IPS-NIHi7 (cell line): ENCODE data around the gene TMEM132E.

Experiments used
- DNase-seq: peaks from one replicate; pipeline ENCODE4 v3.0.0; 2012; ENCODE audit warnings: mixed read lengths; ENCODE audit errors: extremely low spot score

The TMEM132E gene

DNA sequence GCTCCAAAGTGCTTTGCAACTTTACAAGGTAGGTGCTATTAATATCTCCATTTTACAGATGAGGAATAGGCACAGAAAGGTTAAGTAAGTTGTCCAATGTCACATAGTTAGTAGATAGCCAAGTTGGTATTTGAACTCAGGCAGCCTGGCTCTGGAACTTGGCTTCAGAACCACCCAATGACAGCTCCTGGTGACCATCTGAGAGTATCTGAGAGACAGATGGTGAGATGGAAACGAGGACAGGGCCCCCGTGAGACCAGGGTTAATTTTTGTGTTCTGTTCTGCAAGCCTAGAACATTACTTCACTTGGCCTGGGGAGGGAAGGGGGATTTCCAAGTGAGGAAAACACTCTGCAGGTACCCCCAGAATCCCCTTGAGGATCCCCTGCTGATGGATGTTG is 9.8 kb upstream of the TMEM132E start:
- no peak for DNase-seq

DNA sequence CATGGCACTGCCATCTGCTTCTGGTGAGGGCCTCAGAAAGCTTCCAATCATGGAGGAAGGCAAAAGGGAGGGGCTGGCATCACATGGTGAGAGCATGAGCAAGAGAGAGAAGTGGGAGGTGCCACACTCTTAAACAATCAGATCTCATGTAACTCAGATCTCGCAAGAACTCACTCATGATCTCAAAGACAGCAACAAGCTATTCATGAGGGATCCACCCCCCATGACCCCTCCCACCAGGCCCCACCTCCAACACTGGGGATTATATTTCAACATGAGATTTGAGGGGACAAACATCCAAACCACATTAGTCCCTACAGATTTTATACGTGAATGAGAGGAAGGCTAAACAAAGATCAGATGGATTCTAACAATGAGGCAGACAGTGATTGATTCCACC is 8.9 kb upstream of the TMEM132E start:
- no peak for DNase-seq

DNA sequence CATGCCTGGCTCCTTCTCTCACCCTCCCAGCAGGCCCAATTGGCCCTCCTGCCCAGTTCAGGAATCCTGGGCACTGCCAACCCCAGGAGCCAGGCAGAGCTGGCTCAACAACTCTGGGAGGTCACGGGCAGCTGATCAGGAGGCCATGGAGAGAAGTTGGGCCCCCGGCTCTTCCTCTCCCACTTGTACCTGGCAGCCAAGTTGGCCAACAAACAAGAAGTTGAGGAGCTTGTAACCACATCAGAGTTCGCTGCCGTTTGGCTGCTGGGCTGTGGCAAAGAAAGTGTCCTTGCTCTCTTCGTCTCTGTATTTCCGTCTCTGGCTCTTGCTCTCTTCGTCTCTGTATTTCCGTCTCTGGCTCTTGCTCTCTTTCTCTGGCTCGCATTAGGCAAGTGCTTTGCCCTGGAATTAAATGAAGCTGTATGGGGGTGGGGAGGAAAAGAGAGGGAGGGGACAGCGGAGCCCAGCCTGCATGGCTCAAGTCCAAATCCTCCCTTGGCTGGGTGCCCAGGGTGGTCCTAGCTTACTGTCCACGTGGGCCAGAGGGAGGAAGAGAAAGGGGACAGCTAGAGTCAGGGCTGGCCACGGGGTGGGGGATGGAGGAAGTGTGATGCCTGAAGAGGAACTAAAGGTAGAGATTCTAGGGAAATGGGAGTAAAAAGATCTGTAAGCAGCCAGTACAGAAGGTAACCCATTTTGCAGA is 7.8 kb upstream of the TMEM132E start:
- DNase-seq: no peak

DNA sequence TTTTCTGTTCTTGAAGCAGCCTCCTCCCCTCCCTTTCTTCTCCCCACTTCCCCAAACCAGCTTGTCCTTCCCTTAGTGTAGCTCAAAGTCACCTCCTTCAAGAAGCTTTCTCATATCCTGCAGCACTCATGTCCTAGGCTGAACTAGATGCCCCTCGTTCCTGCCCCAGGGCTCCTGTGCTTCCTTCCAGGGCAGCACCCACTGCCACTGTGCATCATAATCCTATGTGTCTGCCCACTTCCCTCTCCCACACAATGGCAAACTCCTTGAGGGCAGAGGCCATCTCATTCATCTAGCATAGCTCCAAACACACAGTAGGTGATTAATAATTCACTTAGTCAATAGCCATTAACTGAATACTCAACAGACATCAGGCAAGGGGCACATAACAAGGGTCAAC is 6.9 kb upstream of the TMEM132E start:
- no peak for DNase-seq

DNA sequence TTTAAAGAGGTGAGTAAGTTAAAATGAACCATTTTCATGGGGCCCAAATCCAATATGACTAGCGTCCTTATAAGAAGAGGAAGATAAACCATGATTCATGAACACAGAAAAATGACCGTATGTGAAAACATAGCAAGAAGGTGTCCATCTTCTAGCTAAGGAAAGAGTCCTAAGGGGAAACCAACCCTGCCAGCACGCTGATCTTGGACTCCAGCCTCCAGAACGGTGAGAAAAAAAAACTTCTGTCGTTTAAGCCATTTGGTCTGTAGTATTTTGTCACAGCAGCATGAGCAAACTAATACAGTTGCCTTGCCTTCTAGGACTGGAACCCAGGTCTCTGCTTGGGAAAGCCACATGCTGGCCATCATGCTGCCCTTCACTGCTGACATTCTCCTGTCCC is 4.2 kb upstream of the TMEM132E start:
- DNase-seq: no peak

DNA sequence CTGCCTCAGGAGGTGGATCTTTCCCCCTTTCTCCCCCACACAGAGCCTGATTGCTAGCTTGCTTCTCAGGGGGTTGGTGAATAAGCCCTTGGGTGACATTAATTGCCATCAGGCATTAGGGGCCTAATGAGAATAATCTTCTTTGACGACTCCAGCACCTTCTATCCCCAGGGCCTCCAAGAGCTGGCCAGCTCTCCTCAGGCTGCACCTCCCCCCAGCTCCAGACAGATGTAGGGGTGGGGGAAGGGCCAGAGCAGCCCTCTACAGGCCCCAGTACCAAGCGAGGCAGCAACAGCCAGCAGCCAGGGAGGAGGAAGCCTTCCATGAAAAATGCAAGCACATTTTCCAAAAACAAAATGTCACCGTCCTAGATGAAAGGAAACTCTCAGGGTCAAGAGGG is 1.4 kb upstream of the TMEM132E start:
- peak; percentile 65 for DNase-seq

DNA sequence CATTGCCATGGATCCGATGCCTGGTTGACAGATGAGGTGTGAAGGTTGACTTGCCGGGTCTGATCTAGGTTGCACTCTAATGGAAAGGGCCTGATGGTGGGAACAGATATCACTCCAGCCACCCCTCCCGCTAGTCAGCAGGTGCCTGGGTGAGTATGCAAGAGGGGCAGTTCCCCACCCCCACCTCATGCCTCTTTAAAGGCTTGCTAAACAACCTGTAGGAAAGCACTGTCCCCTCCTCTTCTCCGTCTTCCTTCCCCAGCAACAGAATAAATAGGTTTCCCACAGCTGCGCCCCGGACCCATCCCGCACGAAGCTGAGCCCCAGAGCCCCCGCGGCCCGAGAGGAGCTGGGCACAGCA is 746 bp upstream of the TMEM132E start:
- peak; percentile 42 for DNase-seq

DNA sequence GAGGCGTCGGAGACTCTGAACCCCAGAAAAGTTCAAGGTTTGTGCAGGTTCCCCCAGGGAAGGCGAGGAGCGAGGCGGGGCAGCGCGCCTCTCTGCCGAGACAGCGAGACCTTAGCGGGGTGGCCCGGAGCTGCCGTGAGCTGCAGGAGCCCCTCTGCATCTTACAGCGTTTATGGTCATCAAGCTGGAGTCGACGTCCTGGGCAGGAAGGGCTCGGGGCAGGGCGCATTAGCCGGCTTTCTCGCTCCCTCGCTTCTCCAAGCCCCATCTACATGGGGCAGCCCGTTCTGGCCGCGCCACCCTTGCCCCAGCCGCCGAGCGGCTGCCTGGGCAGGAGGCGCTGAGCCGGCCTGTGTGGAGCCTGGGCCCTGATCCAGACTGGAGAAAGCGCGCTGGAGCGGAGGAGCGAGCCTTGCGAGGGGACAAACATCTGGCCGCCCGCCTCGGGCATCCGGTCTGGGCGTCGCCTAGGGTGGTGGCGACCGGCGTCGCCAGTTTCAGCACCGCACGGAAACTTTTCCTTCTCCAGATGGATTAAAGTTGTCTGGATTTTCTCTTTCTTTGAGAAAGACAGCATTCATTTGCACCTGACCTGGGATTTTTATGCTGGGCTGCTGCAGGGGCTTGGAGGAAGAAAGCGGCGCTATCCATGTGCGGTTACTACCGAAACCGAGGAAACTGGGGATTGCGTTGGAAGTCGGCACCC is 750 bp downstream of the TMEM132E start:
- peak; percentile 59 for DNase-seq

DNA sequence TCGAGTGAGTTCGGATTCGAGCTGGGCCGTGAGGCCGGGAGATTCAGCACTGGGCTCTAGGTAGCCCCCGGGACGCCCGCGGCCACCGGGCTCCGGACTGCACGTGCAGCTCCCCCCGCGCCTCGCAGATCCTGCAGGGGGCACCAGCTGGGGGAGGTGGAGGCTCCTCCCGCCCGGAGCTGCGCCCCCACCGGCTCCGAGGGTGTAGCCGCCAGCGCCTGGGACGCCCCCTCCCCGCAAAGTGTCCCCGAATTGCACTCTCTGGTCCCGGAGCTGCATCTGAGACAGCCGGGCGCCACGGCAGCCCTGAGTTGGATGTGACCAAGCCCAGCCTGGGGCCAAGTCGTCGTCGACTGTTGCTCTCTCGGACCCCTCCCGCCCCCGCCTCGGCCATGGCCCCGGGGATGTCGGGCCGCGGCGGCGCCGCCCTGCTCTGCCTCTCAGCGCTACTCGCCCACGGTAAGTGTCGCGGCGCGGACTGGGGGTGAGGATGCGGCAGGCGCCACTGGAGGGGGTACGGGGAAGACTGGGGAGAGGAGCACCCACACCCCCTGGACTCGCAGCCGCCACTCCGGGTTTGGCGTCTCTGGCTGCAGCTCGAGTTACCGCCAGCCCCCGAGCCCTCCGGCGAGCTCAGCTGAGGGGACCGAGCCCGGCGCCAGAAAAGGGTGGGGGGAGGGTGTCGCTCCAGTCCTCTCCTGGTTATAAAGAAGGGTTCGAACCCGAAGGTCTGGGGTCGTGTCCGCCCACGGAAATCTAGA is 1.5 kb downstream of the TMEM132E start:
- peak; percentile 46 for DNase-seq

DNA sequence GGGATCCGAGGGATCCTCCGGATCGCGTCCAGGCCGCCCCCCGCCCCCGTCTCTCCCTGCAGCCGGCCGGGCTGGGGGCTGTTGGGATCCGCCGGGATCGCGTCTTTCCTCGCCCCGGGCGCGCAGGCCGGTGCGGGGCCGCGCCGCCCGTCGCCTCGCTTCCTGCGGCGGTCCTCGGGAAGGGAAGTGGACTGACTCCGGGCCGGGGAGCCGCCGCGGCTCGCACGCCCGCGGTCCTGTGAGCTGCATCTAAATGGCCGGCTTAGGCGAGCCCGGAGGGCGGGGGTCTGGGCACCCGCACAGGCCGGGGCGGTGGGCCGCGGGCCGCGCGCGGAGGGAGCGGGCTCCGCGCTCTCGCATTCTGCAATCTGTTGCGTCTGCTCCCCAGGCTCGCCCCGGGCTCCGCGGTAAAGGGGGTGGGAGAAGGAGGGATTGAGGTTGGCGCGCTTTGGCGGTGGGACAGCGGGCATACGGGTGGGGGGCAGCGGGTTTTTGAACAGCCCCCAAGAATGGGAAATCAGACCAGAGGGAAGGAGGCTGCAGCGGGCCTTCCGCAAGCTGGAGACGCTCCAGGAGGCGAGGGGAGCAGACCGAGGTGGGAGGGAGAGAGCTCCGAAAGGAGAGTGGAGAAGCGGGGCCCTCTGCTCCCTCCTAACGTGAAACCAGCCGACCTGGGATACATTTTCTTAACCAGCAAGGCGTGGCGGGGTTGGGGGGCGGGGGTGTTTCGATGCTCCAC is 2.2 kb downstream of the TMEM132E start:
- no peak for DNase-seq

DNA sequence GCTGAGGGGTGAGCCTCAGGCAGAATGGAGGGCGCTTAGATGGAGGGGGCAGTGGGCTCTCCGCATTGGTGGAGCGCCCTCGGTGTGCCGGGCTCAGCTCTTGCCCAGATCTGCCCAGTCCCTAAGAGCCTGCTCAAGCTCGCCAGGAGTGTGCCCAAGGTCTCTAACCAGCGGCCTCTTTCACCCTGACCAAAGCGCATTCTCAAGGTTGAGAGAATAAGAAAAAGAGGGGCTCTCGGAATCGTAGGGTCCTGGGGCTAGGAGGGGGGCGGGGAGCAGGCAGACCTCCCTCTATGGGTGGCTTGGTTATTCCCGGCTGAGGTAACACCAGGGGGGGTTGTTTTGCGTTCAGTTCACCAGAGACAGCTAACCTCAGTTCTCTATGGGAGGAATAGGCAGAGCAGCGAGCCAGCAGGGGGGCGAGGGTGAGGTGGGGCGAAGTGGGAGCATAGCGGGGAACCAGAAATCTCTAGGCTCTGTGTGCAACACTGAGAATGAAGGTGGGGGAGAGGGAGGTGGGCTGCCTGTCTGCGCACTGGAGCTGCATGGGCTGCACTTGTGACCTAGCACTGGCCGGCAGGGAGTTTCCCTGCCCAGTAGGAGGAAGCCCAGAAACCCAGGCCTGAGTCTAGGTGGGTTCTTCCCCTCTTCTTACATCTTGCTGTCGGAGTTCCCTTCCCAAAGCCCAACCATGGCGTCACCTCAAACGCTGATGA is 3.0 kb downstream of the TMEM132E start:
- DNase-seq: no peak

DNA sequence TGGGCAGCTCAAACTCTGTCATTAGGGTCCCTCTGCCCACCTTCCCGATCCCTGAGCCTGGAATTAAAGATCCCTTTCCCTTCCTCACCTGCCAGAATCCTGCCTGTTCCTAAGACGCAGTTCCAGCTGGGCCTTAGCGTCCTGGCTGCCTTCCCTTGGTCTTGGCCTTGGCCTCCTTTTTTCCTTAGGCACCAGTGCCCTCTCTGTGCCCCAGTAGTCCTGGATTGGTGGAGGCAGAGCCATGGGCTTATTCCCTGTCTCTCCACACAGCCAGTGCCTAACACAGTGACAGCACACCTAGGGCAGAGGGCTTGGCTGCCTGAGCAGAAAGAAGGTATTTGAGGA is 3.5 kb downstream of the TMEM132E start:
- DNase-seq: no peak

DNA sequence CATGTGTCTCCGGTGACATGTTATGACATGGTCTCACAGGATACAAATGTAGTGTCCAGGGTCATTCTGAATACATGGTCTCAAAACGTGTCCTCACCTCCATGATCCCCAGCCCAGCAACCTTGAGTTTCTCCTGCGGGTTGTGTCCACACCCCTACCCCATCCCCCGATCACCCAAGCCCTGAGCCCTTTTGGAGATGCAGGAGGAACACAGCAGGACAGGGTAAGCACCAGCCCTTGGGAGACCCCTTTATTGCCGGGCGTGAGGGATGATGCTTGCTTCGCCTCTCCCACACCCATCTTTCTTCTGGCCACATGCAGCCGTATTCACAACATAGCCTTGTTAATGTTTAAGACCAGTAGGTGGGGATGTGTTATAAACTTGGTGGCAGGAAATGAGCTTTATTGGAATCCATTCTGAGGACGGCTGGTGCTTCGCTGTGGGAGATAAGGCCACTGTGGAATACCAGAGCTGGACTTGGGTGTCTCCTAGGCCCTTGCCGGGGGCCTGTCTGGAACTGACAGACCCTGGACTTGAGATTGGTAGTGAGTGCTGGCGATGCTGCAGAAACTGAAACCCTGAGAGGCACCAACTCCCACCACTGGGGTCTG is 5.5 kb downstream of the TMEM132E start:
- DNase-seq: peak; percentile 46

DNA sequence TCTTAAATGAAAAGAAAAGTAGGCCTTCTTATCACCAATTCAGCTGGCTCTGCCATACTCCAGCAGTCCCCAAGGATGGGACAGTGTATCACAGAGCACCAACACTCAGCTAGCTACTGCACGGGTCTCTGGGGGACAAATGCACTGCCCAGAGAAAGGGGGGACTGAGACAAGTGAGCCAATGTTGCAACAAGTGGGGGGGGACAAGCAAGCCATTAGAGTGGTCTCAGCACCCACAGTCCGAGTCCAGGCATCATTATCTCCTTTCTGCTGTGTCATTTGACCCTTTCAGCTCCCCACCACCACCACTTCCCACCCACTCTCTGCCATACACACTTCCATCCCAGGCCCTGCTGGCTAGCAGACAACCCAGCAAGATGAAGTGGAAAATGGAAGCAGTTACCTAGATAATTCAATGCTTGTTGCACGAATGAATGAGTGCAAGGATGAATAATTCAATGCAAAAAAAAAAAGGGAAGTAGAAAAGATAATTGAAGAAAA is 7.0 kb downstream of the TMEM132E start:
- DNase-seq: no peak

DNA sequence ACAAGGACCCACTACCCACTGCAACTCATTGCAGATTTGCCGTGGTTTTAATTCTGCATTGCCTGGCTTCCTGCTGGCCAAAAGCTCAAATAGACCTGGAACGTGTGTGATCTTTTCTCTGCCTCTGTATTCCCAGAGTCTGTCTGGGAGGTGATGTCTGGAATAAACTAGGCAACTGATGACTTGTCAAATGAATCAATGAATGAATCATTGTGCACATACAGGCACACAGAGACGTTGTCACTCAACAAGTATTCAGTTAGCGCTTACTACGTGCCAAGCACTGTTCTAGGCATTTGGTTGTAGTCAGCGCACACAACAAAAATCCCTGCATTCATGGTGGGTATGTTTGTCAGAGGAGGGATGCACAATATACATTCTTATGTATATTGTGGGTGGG is 8.9 kb downstream of the TMEM132E start:
- no peak for DNase-seq

DNA sequence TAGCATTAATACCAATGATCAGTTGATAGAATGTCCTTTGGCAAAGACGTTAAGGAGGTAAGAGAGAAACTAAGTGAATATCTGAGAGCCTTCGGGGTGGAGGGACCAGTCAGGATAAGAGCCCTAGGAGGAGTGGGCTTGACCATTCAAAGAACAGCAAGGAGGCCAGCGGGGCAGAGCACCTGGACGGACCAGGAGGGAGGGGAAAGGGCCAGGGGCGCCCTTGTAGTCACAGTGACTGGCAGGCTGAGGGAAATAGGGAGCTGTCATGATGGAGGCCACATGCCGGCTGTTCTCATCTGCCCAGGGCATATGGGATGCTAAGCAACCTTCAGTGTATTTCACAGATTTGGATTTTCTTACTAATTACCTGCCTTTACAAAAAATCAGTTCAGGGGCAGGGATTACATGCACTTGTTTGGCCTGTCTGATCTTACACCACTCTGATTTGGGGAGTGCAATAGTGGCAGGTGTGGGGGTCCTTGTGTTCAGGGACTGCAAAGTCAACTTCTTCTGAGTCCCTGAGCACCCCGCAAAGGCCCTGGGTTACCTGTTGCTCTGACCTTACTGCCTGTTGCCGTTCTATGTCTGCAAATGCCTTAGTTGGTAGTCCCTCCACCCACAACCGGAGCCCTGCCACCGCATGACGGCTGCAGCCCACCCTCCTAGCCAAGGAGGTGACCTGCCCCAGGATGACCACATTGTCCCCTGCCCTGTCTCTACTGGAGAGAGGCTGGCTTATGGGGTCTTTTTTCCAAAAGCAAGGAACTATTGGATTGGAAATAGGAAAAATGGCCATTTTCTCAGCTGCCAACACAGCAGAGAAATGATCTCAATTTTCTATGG is 10.0 kb downstream of the TMEM132E start:
- no peak for DNase-seq

DNA sequence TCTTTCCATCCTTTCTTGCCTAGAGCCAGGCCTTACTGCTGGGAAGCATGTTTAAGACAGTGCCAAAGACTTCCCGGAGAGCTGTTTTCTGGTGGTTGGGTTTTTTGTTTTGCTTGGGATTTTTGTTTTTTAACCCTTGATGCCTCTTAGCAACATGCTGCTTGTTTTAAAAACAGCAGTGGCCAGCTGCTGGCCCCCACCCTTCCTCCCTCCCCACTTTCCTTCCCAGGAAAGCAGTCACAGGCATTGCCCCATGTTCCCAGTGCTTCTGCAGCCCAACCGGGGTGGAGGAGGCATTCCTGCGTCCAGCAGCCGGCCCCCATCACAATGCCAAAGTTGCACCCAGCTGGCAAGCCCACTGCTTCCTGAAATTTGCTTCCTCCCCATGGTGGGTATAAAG is 12.6 kb downstream of the TMEM132E start:
- no peak for DNase-seq

DNA sequence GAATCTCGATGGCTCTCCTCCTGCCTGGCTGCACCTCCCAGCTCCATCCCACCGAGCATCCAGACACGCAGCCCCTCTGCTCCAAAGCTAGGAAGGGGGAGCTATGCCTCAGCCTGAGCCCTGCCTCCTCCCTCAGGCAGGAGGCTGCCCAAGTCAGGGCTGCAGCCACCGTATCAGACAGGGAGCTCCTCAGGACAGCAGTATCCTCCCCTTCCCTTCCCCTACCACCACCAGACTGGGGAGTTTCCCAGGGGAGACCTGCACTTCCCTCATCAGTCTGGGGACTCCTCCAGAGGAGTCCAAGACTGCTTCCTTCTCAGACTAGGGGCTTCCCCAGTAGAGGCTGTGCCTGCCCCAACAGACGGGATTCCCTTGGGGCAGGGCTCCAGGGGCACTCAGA is 17.5 kb downstream of the TMEM132E start:
- no peak for DNase-seq

DNA sequence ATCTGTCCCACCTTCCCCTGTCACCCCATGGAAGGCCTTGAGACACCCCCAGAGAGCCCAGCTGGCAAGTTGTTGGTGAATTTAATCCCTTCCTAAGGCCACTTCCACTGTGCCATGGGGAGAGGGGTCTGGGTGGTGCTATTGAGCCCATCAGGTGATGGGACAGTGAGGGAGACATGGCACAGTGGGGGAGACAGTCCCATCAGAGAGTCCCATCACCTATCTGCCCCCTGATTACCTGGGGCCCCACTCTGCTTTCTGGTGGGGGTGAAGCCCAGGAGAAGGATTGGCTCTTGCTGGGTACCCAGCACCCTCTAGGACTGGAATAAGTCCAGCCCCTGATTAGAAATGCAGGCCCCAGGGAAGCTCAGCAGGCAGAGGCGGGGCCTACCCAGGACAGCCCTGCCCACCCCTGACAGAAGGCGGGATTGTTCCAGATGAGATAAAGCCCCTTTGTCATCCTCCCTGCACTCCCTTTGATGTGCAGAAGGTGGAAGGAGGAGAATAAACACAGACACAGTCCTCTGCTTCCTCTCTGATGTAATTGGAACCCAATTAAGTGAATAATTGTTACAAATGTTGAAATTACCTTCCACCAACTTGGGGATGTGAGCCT is 18.9 kb downstream of the TMEM132E start:
- DNase-seq: peak; percentile 76

DNA sequence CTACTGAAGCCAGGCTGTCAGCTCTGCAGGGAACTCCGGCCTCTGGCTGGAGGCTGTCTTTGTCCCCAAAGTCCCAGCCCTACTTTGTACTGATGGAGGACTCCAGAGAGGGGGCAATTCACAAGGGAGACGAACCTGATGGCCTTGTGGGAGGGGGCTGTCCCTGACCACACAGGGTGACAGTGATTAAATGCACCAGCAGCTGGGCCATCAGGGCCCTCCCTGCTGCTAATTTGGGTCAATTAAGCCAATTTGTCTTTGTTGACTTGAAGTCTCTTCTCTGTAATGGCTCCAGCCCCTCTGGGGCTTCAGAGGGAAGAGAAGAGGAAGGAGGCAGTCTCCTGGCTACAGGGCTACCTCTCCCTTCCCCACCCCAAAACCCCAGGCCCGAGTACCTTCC is 22.0 kb downstream of the TMEM132E start:
- DNase-seq: no peak
